ENCODE data around the gene LRRC25.
"Not testable (repeated sequence)": the region's sequence is repeated elsewhere in the genome, so short reads cannot be mapped to it uniquely, and the experiment has no call there.

Gene LRRC25

DNA sequence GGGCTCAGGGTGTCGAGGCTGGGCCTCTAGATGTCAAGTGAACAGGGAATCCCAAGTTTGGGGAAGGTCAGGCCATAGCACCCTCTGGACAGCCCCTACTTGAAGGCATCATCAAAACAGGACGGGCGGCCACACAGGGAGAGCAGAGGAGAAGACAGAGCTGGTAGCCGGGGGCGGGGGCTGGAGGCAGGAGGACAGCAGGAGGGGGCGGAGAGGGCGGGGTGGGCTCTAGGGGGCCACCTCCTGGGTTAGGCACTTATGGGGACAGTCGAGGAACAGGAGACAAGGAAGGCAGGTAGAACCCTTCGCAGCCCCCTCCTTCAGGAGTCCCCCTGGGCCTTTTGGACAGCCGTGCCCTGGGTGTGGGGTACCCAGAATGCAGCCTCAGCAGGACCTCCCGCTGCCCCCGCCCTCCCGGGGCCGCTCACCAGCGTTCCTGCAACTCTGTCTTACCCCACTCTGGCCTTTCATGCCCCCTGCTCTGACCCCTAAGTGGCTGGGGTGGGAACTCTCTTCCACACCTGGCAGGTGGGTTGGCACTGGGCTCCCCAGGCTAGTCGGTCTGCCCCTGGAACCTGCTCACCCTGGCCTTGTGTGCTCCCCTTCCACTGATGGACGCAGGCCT, 27.6 kb upstream of the LRRC25 start:
- no peak for DNase-seq (ENCODE audit: low read depth)

DNA sequence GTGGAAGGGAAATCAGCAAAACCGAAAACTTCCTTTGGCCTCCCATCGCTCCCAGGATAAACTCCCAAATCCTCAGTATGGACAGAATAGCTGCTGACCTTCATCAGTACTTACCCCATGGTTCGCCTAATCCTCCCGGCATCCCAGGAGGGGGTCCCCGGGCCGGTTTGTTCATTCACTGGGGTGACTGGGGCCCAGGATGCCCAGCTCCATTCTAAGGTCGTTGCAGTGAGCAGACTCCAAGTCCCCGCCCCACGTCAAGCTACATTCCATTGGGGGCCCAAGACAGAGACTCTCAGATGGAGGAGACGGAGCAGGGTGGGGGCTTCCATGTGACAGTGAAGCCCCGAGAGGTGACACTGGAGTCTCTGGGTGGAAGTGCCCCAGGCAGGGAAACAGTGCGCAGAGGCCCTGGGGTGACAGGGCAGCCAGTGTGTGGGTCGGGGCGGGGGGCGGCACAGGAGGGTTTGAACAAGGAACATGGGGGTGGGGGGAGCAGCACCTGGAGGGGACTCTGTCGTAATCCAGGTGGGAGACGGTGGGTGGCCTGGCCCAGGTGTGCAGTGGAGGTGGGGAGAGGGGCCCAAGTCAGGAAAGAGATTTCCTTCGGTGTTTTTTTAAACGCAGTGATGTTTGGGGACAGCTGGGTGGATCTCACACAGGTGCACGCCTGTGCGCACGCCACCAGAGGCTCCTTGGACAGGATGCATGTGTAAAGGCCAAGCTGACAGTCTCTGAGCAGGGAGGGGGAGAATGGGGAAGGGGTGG, 26.9 kb upstream of the LRRC25 start:
- no peak for DNase-seq (ENCODE audit: low read depth)

DNA sequence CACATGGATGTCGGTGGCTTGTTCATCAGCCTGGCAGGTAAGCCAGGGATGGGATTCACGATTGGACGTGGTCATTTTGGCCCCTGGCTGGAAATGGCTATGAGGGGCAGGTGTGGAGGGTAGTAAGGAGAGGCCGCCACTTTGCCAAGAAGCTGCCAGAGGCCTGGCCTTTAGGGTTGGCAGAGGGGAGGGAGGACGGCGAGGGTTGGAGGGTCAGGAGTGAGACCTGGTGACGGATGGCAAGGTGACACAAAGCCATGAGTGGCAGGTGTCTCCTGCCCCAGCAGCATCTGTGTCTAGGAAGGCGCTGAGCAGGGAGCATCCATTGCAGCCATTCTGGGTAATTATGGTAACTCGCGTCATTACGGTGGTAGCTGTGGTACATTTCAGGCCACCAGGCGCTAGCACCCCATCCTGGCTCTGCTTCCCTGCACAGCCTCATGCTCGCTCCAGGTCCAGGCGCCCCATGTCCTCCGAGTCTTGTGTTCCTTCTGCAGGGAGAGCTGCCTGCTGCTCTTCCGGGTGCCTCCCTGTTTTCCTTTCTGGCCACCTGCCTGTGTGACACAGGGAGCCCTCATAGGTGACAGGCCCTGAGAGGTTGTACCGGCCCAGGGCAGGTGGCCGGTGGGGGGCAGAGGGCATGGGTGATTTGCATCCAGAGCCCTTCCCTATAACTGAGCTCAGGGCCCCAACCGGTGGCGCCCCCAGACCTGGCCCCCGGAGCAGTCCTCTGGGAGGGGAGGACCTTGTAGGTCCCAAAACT, 26.0 kb upstream of the LRRC25 start:
- DNase-seq (ENCODE audit: low read depth) = no peak

DNA sequence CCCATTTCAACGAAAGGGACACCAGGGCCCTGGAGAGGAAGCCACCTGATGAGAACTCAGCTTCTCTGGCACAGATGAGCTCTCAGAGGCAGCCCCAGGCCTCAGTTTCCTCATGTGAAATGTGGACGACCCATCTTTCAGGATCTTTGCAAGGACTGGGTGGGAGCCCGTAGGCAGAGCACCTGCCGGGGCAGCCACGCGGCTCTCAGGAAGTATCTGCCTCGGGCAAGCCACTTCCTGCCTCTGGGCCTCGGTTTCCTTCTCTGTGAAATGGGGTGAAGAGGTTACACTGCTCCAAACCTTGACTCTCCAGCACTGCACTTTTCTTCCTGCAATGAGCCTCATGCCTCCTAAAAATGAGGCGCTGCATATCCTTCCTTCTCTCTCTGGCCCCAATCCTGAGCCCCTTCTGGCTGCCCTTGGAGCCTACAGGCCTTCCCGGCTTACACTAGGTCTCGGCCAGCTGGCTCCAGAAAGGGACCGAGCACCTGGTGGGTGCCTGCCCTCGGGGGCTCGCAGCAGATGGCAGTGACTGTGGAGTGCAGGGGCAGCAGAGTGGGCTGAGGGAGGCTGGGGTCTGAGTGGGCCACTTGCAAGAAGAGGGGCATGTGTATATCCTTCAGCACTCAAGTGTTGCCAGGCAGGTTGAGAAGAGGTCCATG, 25.2 kb upstream of the LRRC25 start:
- DNase-seq (ENCODE audit: low read depth) = no peak

DNA sequence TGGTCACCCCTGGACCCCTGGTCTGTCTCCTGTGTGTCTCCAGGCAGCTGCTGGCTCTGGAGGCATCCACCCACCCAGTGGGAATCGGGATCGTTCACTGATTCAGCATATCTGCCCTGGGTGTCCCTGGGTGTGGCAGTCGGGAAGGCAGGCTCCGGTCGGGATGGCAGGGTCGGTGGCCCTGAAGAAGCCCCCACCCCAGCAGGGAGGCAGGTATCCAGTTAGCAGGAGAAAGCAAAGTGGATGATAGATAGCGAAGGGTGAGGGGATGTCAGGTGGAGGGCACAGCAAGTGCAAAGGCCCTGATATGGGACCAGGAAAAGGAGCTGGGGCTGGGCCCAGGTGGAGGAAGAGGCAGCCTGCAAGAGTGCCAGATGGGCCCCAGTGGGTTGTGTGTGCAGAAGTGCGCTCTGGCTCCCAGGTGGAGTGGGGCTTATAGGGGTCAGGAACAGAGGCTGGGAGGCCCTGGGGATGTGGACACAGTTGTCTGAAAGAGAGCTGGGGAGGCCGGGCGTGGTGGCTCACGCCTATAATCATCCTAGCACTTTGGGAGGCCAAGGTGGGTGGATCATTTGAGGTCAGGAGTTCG, 24.0 kb upstream of the LRRC25 start:
- DNase-seq (ENCODE audit: low read depth) = no peak

DNA sequence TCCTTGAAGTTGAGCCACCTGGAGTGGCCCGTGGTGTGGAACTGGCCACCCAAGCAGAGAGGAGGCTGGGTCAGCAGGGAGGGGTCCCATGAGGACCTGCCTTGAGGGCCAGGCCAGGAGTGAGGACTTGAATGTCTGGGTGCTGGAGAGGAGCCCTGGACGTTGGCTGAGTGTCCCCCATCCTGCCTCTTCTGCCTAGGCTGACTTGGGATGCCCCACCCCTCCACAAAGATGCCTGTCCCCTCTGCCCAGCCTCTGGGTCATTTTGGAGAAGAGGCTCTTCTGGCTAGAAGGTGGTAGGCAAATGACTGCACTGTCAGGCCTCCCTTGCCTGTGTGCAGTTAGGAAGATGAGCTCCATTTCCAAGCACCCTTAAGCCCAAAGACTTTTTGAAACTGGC, 23.5 kb upstream of the LRRC25 start:
- DNase-seq (ENCODE audit: low read depth) = no peak

DNA sequence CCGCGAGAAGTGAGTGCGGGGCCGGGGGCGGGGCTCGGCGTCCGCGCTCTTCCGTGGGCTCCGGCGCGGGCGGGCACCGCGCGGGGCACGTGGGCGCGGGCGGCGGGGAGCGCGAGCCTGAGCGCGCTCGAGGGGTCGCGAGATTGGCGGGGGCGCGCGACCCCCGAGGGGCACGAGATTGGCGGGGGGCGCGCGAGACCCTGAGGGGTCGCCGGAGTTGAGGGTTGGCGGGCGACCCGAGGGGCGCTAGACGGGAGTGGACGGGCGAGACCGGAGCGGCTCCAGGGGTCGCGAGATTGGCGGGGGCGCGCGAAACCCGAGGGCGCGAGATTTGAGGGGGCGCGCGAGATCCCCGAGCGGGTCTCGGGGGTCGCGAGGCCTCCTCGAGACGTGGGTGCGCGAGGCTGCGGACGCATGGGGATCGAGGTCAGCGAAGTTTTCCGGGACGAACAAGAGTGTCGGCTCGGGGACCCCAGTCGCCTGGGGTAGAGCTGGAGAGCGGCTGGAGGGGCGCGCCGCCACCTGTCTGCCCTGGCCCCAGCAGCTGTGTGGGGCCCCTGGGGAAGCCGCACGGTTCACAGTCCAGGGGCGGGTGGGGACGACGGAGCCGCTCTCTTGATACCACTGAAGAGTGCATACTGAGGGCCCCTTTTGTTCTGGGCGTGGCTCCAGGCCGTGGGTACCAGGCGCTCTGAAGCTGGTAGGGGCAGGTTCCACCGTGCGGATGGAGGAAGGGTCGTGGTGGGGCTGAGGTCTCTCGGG, 22.5 kb upstream of the LRRC25 start:
- DNase-seq (ENCODE audit: low read depth) = no peak

DNA sequence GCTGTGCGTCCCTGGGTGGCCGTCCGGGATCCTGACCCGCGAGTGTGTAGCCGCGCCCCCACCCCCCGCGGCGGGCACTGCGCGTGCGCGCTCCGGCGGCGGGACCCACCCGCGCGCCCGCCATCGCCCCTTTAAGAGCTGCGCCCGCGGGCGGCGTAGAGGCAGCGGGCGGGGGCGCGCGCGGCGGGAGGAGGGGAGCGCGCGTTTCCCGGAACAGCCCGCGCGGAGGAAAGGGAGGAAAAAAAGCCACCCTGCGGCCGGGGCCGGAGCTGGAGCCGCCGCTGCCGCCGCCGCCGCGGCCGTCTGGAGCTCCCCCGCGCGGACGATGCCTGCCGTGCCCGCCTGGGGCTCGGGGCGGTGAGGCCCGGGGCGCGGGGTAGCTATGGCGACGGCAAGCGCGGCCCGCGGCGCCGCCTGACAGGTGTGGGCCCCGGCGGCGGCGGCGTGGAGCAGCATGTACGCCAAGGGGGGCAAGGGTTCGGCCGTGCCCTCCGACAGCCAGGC, 21.8 kb upstream of the LRRC25 start, which contains the start of gene SSBP4:
Gene SSBP4, plus strand, starts transcription at position 204 of the 504 bp plus-strand sequence. Its CDS starts 251 bp downstream, at position 455.
- no peak for DNase-seq (ENCODE audit: low read depth)

DNA sequence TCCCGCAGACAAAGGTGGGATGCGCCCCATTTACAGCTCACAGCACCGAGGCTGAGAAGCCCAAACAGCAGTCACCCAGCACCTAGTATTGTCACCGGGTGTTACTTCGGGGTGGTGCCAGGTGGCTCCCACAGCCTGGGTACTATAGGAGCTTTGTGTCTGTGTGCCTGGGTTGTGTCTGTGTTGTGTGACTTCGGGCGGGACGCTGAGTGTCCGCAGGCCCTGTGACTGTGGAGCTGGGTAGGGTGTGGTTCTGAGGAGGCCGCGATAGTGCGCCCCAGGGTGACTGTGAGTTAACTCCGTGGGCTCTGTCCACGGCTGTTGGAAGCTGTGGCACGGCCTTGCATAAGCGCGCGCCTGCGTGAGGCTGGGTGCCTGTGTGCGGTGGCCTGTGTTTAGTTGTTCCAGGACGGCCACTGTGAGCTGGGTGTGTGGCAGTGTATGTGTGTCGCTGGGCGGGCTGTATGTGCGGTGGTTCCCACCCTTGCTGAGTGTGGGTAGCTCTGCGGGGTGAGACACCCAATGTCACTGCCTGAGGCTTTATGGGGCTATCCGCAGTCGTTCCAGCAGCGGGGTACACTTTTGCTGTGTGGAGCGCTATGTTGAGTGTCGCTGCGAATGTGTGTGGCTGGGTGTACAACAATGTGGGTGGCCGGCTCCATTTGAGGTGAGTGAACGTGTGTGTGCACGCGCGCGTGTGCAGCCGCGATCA, 21.2 kb upstream of the LRRC25 start:
- no peak for DNase-seq (ENCODE audit: low read depth)

DNA sequence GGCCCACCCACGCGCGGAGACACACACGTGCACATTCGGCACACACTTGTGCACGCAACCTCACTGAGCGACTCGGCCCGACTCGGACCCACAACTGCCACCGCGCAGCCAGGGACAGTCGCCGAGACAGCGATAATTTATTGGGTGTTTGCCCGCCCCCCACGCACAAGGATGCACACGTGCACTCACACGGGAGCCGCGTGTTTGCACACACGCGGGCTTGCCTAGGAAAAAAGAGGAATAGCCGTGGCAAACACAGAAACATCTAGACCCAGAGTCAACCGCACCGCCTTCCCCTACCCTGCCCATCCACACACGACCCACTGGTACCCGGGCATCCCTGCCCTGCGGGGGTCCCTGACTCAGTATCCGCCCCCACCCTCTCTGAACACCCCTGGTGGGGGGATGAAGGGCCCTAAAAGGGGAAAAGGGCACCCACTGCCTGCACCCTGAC, 20.6 kb upstream of the LRRC25 start:
- no peak for DNase-seq (ENCODE audit: low read depth)

DNA sequence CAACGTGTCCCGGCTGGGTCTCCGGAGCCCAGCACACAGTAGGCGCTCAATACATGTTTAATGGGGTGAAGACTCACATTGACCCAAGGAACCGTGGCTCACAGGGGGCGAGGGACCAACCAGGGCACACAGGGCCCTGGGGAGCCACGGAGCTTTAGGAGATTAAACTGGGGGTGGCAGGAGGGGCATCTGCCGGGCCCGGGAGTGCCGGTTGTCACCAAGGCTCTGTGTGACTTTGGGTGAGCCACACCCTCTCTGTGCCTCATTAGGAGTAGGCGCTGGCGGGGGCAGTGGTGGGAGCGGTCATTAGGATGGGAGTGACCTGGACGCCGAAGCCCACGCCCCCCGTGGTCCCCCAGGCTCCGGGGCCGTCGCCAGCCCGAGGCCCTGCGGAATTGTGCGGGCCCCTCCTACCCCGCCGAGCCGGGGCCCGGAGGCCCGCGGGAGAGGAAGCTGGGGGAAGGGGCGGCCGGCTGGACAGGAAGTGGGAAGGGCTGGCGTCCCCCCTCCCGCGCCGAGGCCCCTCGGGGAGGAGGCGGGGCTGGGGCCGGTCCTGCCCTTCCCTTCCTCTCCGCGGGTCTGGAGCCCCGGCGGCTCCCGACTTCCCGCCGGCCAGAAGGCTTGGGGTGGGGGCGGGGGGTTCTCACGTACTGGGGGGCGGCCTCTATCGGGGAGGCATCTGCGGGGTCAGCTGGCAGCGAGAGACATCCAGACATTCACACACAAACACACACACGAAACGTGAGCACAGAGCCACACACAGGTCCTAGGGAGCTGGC, 20.0 kb upstream of the LRRC25 start:
- DNase-seq (ENCODE audit: low read depth) = no peak

DNA sequence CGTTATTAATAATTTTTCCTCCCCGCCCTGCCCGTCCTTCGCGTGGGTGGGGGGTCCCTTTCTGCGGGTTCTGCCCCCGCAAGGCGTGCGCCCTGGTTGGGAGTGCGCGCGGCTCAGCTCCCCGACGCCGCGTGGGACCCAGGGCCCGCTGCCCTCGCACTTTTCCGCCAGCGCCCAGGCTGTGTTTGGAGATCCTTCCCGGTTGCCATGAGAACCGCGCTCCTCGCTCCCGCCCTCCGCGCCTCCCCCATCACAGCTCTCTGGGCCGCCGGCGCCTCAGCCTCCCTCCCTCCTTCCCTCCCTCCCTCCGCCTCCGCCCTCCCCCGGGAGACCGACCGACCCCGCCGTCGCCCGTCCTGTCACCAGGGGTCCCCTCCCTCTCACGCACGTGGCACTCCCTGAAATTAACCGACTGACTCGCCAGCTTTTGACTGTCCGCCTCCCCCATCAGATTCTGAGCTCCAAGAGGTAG, 19.4 kb upstream of the LRRC25 start:
- no peak for DNase-seq (ENCODE audit: low read depth)

DNA sequence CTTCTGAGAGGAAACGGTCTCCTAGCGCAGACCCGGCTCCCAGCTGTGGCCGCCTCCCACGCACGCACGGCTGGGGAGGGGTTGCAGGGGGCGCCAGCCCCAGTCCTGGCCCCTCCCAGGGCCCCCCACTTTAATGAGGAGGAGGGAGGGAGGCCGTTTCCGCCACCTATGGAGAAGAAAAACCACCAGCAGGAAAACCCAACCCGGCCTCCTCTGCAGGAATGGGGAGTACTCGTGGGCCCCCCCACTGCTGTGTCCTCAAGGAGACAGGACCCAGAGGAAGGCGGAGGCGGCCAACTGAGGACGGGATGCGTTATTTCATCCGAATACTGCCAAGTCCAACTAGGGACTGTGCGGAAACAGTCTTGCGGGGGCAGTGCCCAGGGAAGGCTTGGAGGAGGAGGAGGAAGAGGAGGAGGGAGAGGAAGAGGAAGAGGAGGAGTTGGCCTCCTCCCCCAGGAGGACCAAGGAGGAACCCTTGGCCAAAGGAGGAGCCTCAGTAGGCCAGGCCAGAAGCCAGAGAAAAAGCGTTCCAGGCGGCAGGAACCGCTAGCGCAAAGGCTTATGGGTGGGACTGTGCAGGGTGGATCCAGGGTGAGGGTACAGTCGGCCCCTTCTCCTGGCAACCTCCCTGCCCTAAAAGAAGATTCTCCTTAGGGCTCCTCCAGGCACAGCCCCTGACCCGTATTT, 17.9 kb upstream of the LRRC25 start:
- no peak for DNase-seq (ENCODE audit: low read depth)

DNA sequence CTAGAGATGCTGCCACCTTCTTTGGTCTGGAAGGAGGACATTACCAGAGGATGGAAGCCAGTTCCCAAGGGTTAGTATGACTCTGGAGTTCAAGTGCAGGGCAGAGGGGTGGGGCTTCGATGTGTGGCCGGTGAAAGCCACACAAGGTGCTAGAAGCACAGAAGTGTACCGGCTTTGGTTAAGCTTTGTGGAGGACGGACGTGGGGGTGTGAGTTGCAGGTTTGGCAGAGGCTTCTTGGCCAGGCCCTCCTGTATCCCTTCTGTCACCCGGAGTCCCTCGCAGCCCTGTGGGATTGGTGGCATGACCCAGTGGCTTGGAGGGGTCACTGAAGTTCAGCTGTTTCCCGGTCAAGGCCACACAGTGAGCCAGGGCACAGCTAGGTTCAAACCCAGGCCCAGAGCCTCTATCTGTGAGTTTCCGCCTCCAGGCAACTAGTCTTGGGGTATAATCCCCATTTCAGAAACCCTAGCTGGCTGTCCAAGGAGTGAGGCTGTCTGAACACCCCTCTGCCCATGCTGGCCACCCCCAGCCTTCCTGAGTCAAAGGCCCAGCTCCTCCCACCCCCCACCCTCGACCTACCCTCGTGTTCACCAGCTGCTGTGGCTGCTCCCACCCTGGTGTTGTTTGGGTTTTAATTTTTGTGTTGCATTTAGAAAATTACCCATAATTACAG, 17.2 kb upstream of the LRRC25 start:
- no peak for DNase-seq (ENCODE audit: low read depth)

DNA sequence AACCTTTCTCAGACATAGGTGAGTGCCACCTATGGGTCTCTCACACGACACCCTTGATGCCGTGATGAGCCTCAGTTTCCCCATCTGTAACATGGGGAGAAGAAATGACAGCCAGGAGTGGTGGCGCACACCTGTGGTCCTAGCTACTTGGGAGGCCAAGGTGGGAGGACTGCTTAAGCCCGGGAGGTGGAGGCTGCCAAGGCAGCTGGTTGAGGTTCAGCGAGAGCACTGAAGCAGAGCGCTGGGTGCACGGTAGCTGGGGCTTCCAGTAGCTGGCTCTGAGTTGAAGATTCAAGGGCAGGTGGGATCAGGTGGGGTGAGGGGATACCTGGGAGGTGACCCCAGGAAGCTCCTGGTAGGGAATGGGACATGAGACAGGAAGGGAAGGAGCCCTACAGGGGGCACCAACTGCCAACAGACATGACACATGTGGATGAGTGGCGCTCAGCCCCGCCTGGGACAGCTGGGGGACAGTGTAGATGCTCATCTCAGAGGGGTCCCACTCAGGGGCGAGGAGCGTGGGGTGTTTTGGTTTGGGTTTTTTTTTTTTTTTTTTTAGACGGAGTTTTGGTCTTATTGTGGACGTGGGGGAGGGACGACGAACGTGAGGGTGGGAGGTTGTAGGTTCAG, 15.3 kb upstream of the LRRC25 start:
- no peak for DNase-seq (ENCODE audit: low read depth)

DNA sequence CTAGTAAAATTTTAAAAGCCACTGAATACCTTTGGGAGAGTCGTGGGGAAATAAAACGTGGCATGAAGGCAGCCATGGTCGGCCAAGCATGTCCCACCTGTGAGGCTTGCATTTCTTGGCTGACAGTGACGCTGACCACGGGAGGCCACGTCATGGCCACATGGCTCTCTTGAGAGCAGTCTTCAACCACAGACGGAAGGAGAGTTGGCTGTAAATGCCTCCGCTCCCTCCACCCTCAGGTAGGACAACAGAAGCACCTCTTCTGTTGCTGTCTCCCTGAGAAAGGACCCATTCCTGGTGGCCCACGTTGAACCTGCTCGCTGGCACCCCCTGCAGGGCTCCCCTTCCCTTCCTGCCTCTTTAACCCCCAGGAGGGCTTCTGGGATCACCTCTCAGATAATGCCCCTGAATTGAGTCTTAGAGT, 10.6 kb upstream of the LRRC25 start:
- DNase-seq (ENCODE audit: low read depth) = no peak

DNA sequence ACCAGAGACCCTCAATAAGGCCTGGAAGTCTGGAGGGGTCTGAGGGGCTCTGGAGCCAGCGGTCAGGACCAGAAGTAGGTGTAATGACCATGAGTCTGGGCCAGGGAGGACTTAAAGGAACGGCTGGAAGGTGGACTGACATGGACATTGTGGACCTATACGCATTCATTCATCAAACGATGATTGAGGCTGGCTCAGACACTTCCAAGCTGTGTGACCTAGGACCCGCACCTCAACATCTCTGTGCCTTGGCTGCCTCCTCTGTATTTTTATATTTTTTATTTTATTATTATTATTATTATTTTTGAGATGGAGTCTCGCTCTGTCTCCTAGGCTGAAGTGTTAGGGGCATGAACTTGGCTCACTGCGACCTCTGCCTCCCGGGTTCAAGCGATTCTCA, 9.3 kb upstream of the LRRC25 start:
- DNase-seq (ENCODE audit: low read depth) = no peak

DNA sequence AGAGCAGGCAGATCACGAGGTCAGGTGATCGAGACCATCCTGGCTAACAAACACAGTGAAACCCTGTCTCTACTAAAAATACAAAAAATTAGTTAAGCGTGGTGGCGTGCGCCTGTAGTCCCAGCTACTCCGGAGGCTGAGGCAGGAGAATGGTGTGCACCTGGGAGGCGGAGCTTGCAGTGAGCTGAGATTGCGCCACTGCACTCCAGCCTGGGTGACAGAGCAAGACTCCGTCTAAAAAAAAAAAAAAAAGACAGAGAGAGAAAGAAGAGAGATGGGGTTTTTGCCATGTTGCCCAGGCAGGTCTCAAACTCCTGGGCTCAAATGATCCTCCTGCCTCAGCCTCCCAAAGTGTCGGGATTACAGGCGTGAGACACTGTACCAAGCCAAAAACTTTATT, 8.3 kb upstream of the LRRC25 start:
- DNase-seq (ENCODE audit: low read depth) = not testable (repeated sequence)
